Loucy (cell line): Measurements from ENCODE around the gene SLC35A4.

Experiments
- H2AFZ ChIP-seq: fragments of 200-600 bp; sonication (generic); 2 replicates; pipeline ENCODE4 v1.6.0; 2016; ENCODE audit warnings: antibody characterized with exemption, mild to moderate bottlenecking, low read length, moderate library complexity
- H3F3A ChIP-seq: fragments of 200-600 bp; 2 replicates; pipeline ENCODE4 v1.6.0; 2016; ENCODE audit warnings: antibody characterized with exemption, low read depth, mild to moderate bottlenecking
- H3K27me3 ChIP-seq: fragments of 200-600 bp; sonication (generic); 2 replicates; pipeline ENCODE4 v1.6.1; 2014; ENCODE audit warnings: low read length, mild to moderate bottlenecking; ENCODE audit not compliant: insufficient read depth, poor library complexity, severe bottlenecking
- H3K36me3 ChIP-seq: fragments of 200-600 bp; sonication (generic); 2 replicates; pipeline ENCODE4 v1.6.1; 2016; ENCODE audit warnings: low read length; ENCODE audit not compliant: insufficient read depth
- H3K4me1 ChIP-seq: fragments of 200-600 bp; sonication (generic); 2 replicates; pipeline ENCODE4 v1.5.1; 2014; ENCODE audit warnings: low read length, mild to moderate bottlenecking; ENCODE audit not compliant: insufficient read depth, poor library complexity, severe bottlenecking
- H3K4me2 ChIP-seq: fragments of 200-600 bp; sonication (generic); 2 replicates; pipeline ENCODE4 v1.6.0; 2014; ENCODE audit warnings: antibody characterized with exemption, low read length, low read depth, mild to moderate bottlenecking; ENCODE audit not compliant: poor library complexity, severe bottlenecking
- H3K4me3 ChIP-seq: fragments of 200-600 bp; sonication (generic); 2 replicates; pipeline ENCODE4 v1.5.1; 2014; ENCODE audit warnings: low read length, mild to moderate bottlenecking, mixed read lengths; ENCODE audit not compliant: poor library complexity, severe bottlenecking
- H3K79me2 ChIP-seq: fragments of 200-600 bp; sonication (generic); 2 replicates; pipeline ENCODE4 v1.6.1; 2014; ENCODE audit warnings: low read length; ENCODE audit not compliant: insufficient read depth
- H3K9ac ChIP-seq: fragments of 200-600 bp; sonication (generic); 2 replicates; pipeline ENCODE4 v1.6.0; 2014; ENCODE audit warnings: mild to moderate bottlenecking, low read depth, low read length, moderate library complexity; ENCODE audit not compliant: poor library complexity, severe bottlenecking
- H3K9me2 ChIP-seq: fragments of 200-600 bp; sonication (generic); replicated peaks from 2 replicates; pipeline ENCODE4 v1.6.1; 2016; ENCODE audit warnings: low read depth, low read length, mixed read lengths
- H3K9me3 ChIP-seq: fragments of 200-600 bp; sonication (generic); 2 replicates; pipeline ENCODE4 v1.6.1; 2014; ENCODE audit warnings: mild to moderate bottlenecking, antibody characterized with exemption, low read length, low read depth; ENCODE audit not compliant: insufficient read depth
- H4K20me1 ChIP-seq: fragments of 200-600 bp; sonication (generic); 2 replicates; pipeline ENCODE4 v1.6.0; 2014; ENCODE audit warnings: antibody characterized with exemption, low read length, mild to moderate bottlenecking; ENCODE audit not compliant: insufficient read depth, poor library complexity, severe bottlenecking
- CTCF ChIP-seq: fragments of 200-600 bp; sonication (generic); conservative IDR thresholded peaks from 2 replicates; pipeline ENCODE4 v1.5.1; 2014; ENCODE audit warnings: mild to moderate bottlenecking, antibody characterized with exemption, low read length
- EZH2phosphoT487 ChIP-seq: fragments of 200-600 bp; IDR thresholded peaks from 2 replicates; pipeline ENCODE4 v1.6.1; 2018; ENCODE audit warnings: antibody characterized with exemption, mild to moderate bottlenecking, moderate library complexity, borderline replicate concordance

Gene SLC35A4

GRCh38 chr5:140542972-140543371 lies 21.7 kb upstream of the SLC35A4 start:
- Histone ChIP-seq H3K79me2 (no peaks in the 10 kb centered on the region), H3K9me3 (no peaks in the 10 kb centered on the region), H3K36me3 (peaks cover 53% of the 10 kb centered on the region), H4K20me1 (no peaks in the 10 kb centered on the region), H3K4me1 (no peaks in the 10 kb centered on the region), H3K9ac (no peak overlapping the region), H3K9me2 (no peaks in the 10 kb centered on the region), H3K4me2 (no peak overlapping the region), H3K4me3 (no peak overlapping the region), H2AFZ (no peak overlapping the region), H3F3A (no peaks in the 10 kb centered on the region), H3K27me3 (no peaks in the 10 kb centered on the region)
- TF ChIP-seq CTCF = no peak
- no peak for TF ChIP-seq EZH2phosphoT487

- no peak overlapping the region for H3K4me2 ChIP-seq
- TF ChIP-seq CTCF (no peak), EZH2phosphoT487 (no peak)
- H3K9me3 ChIP-seq = no peaks in the 10 kb centered on the region
- no peak overlapping the region for H2AFZ ChIP-seq
- H3F3A ChIP-seq = no peaks in the 10 kb centered on the region
- H3K4me1 ChIP-seq = no peaks in the 10 kb centered on the region
- peaks cover 48% of the 10 kb centered on the region for H3K36me3 ChIP-seq
- no peaks in the 10 kb centered on the region for H4K20me1 ChIP-seq
- no peak overlapping the region for H3K4me3 ChIP-seq
- no peaks in the 10 kb centered on the region for H3K27me3 ChIP-seq
- H3K9ac ChIP-seq = no peak overlapping the region
- no peaks in the 10 kb centered on the region for H3K79me2 ChIP-seq
- H3K9me2 ChIP-seq = no peaks in the 10 kb centered on the region
Measured at GRCh38 chr5:140544986-140545385, 19.6 kb upstream of the SLC35A4 start.

- Histone ChIP-seq H2AFZ (no peak overlapping the region), H3K79me2 (no peaks in the 10 kb centered on the region), H3K4me3 (no peak overlapping the region), H4K20me1 (no peaks in the 10 kb centered on the region), H3F3A (no peaks in the 10 kb centered on the region), H3K27me3 (no peaks in the 10 kb centered on the region), H3K4me1 (no peaks in the 10 kb centered on the region), H3K9ac (no peak overlapping the region), H3K9me3 (no peaks in the 10 kb centered on the region), H3K36me3 (peaks cover 48% of the 10 kb centered on the region), H3K9me2 (no peaks in the 10 kb centered on the region), H3K4me2 (no peak overlapping the region)
- TF ChIP-seq CTCF (no peak), EZH2phosphoT487 (no peak)
Measured at GRCh38 chr5:140545606-140546005, 19.0 kb upstream of the SLC35A4 start.
